Hepatocyte (in vitro differentiated cells): ENCODE results near the gene LDLRAP1.

ENCODE experiments used
- CTCF ChIP-seq: fragments of 200-600 bp; sonication (generic); IDR thresholded peaks from 2 replicates; pipeline ENCODE4 v1.5.1; 2016; ENCODE audit warnings: antibody characterized with exemption, mild to moderate bottlenecking; ENCODE audit not compliant: poor library complexity
- EZH2 ChIP-seq: fragments of 200-600 bp; sonication (generic); IDR thresholded peaks from 2 replicates; pipeline ENCODE4 v1.6.1; 2016; ENCODE audit warnings: antibody characterized with exemption, mild to moderate bottlenecking, borderline replicate concordance
- EZH2phosphoT487 ChIP-seq: fragments of 200-600 bp; sonication (generic); IDR thresholded peaks from one replicate; pipeline ENCODE4 v1.6.1; 2018; ENCODE audit warnings: antibody characterized with exemption, mild to moderate bottlenecking, low read depth, moderate library complexity; ENCODE audit not compliant: unreplicated experiment, severe bottlenecking

- TF ChIP-seq CTCF, result no peak
- TF ChIP-seq EZH2, result no peak
- TF ChIP-seq EZH2phosphoT487, result no peak
Observed at GRCh38 chr1:25502957-25503356, 40.4 kb upstream of the LDLRAP1 start.
